MM.1S (cell line): ENCODE data around the gene MYL1.

Source experiments
- EZH2phosphoT487 ChIP-seq: fragments of 300-600 bp; sonication (generic); IDR thresholded peaks from 2 replicates; pipeline ENCODE4 v1.6.1; 2018; ENCODE audit warnings: antibody characterized with exemption, low read length
- TF ChIP-seq, protein P1 (sequence below): fragments of 300-600 bp; sonication (generic); IDR thresholded peaks from 2 replicates; pipeline ENCODE4 v1.5.1; 2016; ENCODE audit warnings: antibody characterized with exemption, low read length, mixed read lengths

DNA sequence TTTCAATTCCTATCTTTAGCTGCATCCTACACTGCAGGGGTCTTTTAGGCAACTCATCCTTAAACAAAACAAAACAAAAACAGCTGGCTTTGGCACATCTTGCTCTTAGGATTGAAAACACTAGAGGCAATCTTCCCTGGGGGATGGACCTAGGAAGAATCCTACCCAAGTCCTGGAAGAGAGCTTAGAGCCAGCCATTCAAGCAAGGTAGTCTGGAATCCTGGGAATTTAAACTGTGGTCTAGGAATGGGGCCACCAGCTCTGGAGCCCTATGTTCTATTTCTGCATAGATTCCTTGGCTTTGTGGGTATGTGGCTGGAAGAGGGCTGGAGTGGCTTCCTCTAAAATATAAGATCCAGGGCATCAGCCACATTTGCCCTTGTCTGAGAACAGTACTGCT, 27.7 kb downstream of the MYL1 start:
- TF ChIP-seq EZH2phosphoT487 = no peak
- TF ChIP-seq, protein P1, sequence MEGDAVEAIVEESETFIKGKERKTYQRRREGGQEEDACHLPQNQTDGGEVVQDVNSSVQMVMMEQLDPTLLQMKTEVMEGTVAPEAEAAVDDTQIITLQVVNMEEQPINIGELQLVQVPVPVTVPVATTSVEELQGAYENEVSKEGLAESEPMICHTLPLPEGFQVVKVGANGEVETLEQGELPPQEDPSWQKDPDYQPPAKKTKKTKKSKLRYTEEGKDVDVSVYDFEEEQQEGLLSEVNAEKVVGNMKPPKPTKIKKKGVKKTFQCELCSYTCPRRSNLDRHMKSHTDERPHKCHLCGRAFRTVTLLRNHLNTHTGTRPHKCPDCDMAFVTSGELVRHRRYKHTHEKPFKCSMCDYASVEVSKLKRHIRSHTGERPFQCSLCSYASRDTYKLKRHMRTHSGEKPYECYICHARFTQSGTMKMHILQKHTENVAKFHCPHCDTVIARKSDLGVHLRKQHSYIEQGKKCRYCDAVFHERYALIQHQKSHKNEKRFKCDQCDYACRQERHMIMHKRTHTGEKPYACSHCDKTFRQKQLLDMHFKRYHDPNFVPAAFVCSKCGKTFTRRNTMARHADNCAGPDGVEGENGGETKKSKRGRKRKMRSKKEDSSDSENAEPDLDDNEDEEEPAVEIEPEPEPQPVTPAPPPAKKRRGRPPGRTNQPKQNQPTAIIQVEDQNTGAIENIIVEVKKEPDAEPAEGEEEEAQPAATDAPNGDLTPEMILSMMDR = no peak
